Heart left ventricle (tissue), 16 donors: ENCODE measurements around the gene FAM32A. TPM values are rescaled to one million over a fixed set of nuclear protein-coding genes. Genes with fewer than 3 reads are reported as not detected.

Experiments used
- ATAC-seq, 4 donors: fragments of 200-7000 bp; cut with Tn5 transposase; one replicate each; pipeline ENCODE4 v1.9.1; 2020 to 2022; ENCODE audit warnings: moderate library complexity in 4 of 4, mild to moderate bottlenecking in 3 of 4, moderate number of reproducible peaks in 1 of 4
- DNase-seq, 5 donors: peaks; one replicate each; pipeline ENCODE4 v3.0.0-alpha.2; 2020
- H3K27ac ChIP-seq, 12 donors: fragments of 200-600 bp; sonication (generic) in 4 of 12; one replicate each; pipeline versions ENCODE4 v1.5.0 to v1.8.0; 2016 to 2022; ENCODE audit warnings: mild to moderate bottlenecking in 2 of 12
- H3K27me3 ChIP-seq, 9 donors: fragments of 200-600 bp; sonication (generic) in 2 of 9; one replicate each; pipeline versions ENCODE4 v1.5.1 to v1.8.0; 2016 to 2022; ENCODE audit warnings: mild to moderate bottlenecking in 3 of 9
- H3K36me3 ChIP-seq, 9 donors: fragments of 200-600 bp; sonication (generic) in 2 of 9; one replicate each; pipeline versions ENCODE4 v1.5.0 to v1.8.0; 2018 to 2022; ENCODE audit warnings: mild to moderate bottlenecking in 2 of 9
- H3K4me1 ChIP-seq, 12 donors: fragments of 200-600 bp; sonication (generic) in 4 of 12; one replicate each; pipeline versions ENCODE4 v1.5.0 to v1.8.0; 2016 to 2022; ENCODE audit warnings: mild to moderate bottlenecking in 3 of 12
- H3K4me3 ChIP-seq, 12 donors: fragments of 200-600 bp; sonication (generic) in 4 of 12; one replicate each; pipeline versions ENCODE4 v1.5.0 to v1.8.0; 2017 to 2022; ENCODE audit warnings: mild to moderate bottlenecking in 9 of 12, moderate library complexity in 4 of 12
- H3K9me3 ChIP-seq, 12 donors: fragments of 200-600 bp; sonication (generic) in 4 of 12; one replicate each; pipeline versions ENCODE4 v1.5.0 to v1.8.0; 2016 to 2022; ENCODE audit warnings: mild to moderate bottlenecking in 1 of 12
- POLR2A ChIP-seq, 2 donors: fragments of 450-650 bp; IDR thresholded peaks; one replicate each; pipeline ENCODE4 v1.6.1; 2017; ENCODE audit warnings: antibody characterized with exemption in 2 of 2, mild to moderate bottlenecking in 2 of 2, moderate library complexity in 2 of 2
- WGBS, 4 donors: extraction: QIAGEN DNeasy Blood & Tissue Kit in 2 of 4; methylation state at CpG; one replicate each; pipeline versions ENCODE4 v1.1.5 to v1.1.7; 2013 to 2018; 5-methylcytosine and 5-hydroxymethylcytosine counted together
- intact Hi-C, 10 donors: fragments of 100-400 bp; cut with DNase I; formaldehyde crosslinking; loops; one replicate each; pipeline versions ENCODE4 v1.11.1 to v1.14.2; 2022
- polyA plus RNA-seq, 2 donors: library from polyadenylated mRNA; stranded (reverse); fragments of 200-250 nt; gene quantifications; one replicate each; pipeline ENCODE4 v1.2.3, GENCODE V29; 2013
- total RNA-seq, 9 donors: library from RNA; depleted of rRNA in 2 of 9; stranded (reverse); fragments of >200 nt in 2 of 9; fragmentation: NEBNext Ultra II Directional in 3 of 9; extraction: Animal tissue kit (Norgen Biotek cat#: 25700) in 3 of 9; gene quantifications; one replicate each; pipeline versions ENCODE4 v1.1.0 to v1.2.4, GENCODE V29; 2016 to 2023
- TF ChIP-seq, protein P1 (sequence below), 12 donors: fragments of 200-600 bp; sonication (generic) in 4 of 12; IDR thresholded peaks; one replicate each; pipeline versions ENCODE4 v1.5.0 to v1.8.0; 2018 to 2022; ENCODE audit warnings: antibody characterized with exemption in 12 of 12, mild to moderate bottlenecking in 5 of 12
- donor health status: ischemic (EF 13 %, LVEDD 7.1; RV severe dilation, severe dysfunction).
- donor health status: healthy with polysubstance abuse.
- donor health status: DM: no; HTN: yes; CAD: no.
- donor health status: DM: no; HTN: no; CAD: no.
- donor health status: ischemic (EF 25% LVEDD 6.9; RV normal size, moderate dysfunction).
- donor health status: ischemic (EF 25% LVEDD 5.7; RV mildly dilated, moderate dysfunction).
- donor health status: healthy.
- donor health status: DM: yes; HTN: yes; CAD: no.
- donor health status: ischemic (EF 35%, LVEDD 5.7; RV mildly dilated, moderate dysfunction).
- donor health status: nonischemic (EF 11% LVEDD 7.7; RV severe dilation, severe dysfunction).
- donor health status: DM: yes; HTN: yes; CAD: no.
- donor health status: PGD.
- donor health status: ischemic (EF 29% LVEDD 5.4; RV normal size, mild dysfunction).
- donor health status: nonischemic (EF 23%, LVEDD 6.1; RV moderate dilation, normal function).

The FAM32A gene
- total and polyA plus RNA-seq, 11 donors, result 32.0 to 94.5 (median 37.5) TPM

DNA sequence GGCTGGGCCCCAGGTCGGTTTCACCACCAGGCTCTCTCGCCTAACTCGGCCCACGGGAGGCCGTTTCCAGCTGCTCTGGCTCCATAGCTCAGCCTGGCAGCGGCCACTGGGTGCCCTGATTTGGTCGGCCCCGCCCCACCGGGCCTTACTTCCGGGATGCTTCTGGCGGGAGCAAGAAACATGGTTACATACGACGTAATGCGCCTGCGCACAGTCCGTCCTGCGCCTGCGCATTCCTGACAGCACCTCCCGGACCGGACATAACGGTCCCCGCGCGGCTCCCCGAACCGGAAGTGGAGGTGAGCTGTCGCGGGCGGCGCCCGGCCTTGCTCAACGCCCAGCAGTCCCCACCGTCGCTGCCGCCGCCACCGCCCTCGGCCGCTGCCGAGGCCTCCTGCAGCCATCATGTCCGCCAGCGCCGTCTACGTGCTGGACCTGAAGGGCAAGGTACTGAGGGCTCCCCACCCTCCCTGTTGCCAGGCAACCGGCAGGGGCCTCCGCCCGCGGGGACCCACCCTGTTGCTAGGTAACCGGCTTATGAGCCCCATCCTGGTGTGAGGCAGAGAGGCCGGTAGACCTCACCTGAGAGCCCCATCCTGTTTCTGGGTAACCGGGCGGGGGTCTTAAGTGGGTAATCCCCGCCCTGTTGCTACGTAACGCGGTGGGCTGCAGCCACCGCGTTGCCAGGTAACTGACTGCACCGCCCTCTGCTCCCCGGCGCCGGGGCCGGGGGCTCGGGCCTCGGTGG is 12.6 kb downstream of the FAM32A start, which contains the start of gene AP1M1:
Gene AP1M1 (plus strand): TSS at position 290 of the 748 bp plus-strand sequence. CDS start 116 bp downstream, at position 406.
- no peaks in the 10 kb centered on the region for H3K9me3 ChIP-seq
- H3K4me3 ChIP-seq, result peak within 1 kb of the TSS; percentile 78 to 100 (median 96)
- intact Hi-C loops, result loop anchor here in 2 of 10 donors (2.0 to 10.0 kb wide), 2 partner anchors 189 to 993 kb away; partner anchors contain the start of gene NOTCH3 (in 1 of the 2)
- peaks cover 0 to 30% (median 18%) of the 10 kb centered on the region in 9 donors for H3K36me3 ChIP-seq
- TF ChIP-seq POLR2A (IDR thresholded peaks at IDR 0.05), result peak in 1 of 2 donors; percentile 53
- TF ChIP-seq, protein P1, sequence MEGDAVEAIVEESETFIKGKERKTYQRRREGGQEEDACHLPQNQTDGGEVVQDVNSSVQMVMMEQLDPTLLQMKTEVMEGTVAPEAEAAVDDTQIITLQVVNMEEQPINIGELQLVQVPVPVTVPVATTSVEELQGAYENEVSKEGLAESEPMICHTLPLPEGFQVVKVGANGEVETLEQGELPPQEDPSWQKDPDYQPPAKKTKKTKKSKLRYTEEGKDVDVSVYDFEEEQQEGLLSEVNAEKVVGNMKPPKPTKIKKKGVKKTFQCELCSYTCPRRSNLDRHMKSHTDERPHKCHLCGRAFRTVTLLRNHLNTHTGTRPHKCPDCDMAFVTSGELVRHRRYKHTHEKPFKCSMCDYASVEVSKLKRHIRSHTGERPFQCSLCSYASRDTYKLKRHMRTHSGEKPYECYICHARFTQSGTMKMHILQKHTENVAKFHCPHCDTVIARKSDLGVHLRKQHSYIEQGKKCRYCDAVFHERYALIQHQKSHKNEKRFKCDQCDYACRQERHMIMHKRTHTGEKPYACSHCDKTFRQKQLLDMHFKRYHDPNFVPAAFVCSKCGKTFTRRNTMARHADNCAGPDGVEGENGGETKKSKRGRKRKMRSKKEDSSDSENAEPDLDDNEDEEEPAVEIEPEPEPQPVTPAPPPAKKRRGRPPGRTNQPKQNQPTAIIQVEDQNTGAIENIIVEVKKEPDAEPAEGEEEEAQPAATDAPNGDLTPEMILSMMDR (IDR thresholded peaks at IDR 0.05), result no peak
- peak; percentile 94 to 99 (median 96) for ATAC-seq
- H3K27ac ChIP-seq, result peak within 1 kb of the TSS; percentile 60 to 95 (median 88)
- H3K27me3 ChIP-seq, result no peaks in the 10 kb centered on the region
- 0 to 1% (median 0%) methylated on average over 52 to 65 of the region's 65 CpGs for WGBS, 4 donors
- H3K4me1 ChIP-seq, result peaks cover 4 to 36% (median 22%) of the 10 kb centered on the region in 12 donors
- peak; percentile 97 to 99 (median 99) for DNase-seq

DNA sequence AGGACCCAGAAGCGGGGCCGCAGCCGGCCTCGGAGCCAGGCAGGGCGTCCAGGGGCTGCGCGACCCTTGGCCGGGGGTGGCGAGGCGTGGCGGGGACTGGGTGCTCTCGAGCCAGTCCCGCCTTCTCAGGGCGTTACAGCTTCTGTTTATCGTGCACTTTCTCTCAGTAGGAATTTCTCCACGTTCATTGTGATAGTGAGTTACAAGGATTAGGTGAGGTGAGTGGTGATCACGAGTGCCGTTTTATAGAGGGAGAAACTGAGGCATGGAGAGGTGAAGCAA is 13.1 kb downstream of the FAM32A start:
- ATAC-seq (peak in 2 of 4 donors; percentile 4 to 12), DNase-seq (peak in 1 of 5 donors; percentile 46)
- no peaks in the 10 kb centered on the region for H3K9me3 ChIP-seq
- H3K4me1 ChIP-seq, result peaks cover 4 to 36% (median 22%) of the 10 kb centered on the region in 12 donors
- no peaks in the 10 kb centered on the region for H3K27me3 ChIP-seq
- TF ChIP-seq, protein P1 (IDR thresholded peaks at IDR 0.05), result no peak
- TF ChIP-seq POLR2A (IDR thresholded peaks at IDR 0.05), result no peak
- peak overlapping the region; percentile 78 to 100 (median 96) for H3K4me3 ChIP-seq
- WGBS, 4 donors, result 0 to 1% (median 0%) methylated on average over 13 to 18 of the region's 18 CpGs
- peaks cover 0 to 30% (median 19%) of the 10 kb centered on the region in 9 donors for H3K36me3 ChIP-seq
- intact Hi-C loops, result loop anchor here in 1 of 10 donors (10.0 kb wide), 1 partner anchor 994 kb away; the partner anchor contains the start of gene NOTCH3
- peak overlapping the region in 11 of 12 donors; percentile 78 to 95 (median 88) for H3K27ac ChIP-seq

DNA sequence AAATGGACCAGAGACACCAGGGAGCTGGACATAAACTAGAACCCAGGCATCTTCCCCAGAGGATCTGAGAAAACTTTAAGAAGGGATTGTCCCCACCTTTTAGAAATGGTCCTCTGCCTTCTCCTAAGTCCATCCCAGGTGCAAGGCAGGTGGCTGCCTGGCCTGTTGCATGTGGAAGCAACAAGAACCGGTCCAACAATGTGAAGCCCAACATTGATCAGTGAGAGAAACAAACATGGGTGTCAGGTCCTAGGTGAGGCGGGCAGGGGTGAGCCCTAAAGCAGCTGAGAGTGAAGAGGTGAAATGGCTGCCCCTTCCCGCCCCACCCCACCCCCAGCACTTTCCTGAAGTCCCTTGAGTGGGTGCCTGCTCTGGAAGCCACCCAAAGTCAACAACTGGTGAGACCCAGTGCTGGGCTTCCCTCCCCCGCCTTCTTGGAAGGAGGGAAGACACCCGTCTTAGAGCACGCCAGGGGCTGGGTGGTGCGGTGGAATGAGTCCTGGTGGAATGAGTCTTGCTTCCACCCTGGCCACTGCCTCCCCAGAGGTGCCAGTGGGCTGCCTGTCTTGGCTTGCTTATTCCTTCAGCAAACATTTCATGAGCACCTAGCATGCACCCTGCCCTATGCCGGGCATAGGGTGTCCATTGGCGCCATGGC is 14.2 kb downstream of the FAM32A start:
- H3K9me3 ChIP-seq, result no peaks in the 10 kb centered on the region
- no peak overlapping the region for H3K27ac ChIP-seq
- intact Hi-C loops, result loop anchor here in 1 of 10 donors (10.0 kb wide), 1 partner anchor 995 kb away; the partner anchor contains the start of gene NOTCH3
- 84 to 94% (median 87%) methylated on average over 8 to 9 of the region's 9 CpGs for WGBS, 4 donors
- H3K4me3 ChIP-seq, result peak overlapping the region in 1 of 12 donors; percentile 78
- H3K27me3 ChIP-seq, result no peaks in the 10 kb centered on the region
- DNase-seq (no peak), ATAC-seq (no peak)
- H3K36me3 ChIP-seq, result peaks cover 0 to 38% (median 27%) of the 10 kb centered on the region in 9 donors
- peaks cover 4 to 36% (median 22%) of the 10 kb centered on the region in 12 donors for H3K4me1 ChIP-seq
- TF ChIP-seq POLR2A (IDR thresholded peaks at IDR 0.05), result no peak

DNA sequence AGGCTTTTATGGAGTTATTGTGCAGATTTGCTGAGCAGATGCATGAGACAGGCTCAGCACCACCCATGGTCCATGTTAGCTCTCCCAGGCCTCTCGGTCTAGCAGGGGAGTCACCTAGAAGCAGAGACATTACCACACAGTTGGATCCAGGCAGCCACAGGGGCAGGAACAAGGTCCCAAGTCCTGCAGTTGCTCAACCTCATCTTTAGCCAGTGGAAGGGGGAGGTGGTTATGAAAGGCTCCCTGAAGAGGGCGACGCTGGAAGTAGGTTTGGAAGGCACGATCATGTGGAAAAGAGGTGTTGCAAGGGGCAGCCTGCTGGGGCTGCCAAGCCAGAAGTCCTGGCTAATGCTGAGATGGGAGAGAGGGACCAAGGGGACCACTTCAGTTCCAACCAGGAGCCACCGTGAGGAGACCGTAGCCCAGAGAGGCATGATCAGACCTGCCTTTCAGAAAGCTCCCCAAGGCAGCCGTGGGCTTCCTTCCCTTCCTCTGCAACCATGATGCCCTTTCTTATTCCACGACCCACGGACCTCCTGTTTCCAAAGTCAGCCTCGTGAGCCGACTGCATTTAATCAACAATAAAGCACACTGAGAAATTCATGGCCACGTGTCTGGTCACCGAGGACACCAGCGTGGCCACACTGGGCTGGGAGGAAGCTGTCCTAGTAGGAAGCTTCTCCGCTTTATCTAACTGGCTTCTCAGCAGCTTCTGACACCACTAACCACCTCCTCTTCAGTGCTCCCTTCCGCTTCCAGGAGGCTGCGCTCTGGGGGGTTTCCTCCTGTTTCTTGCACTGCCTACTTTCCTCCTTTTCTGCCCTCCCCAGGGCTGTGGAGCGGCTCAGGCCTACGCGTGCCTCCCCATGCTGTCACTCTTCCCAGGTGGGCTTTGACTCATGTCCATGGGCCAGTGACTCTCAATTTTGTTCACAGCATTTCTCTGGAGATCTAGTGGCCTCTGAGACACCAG is 15.1 kb downstream of the FAM32A start:
- WGBS, 4 donors, result 78 to 81% (median 81%) methylated on average over 20 of the region's 20 CpGs
- DNase-seq (no peak), ATAC-seq (no peak)
- Histone ChIP-seq H3K4me3 (no peak overlapping the region), H3K36me3 (peaks cover 0 to 44% (median 34%) of the 10 kb centered on the region in 9 donors), H3K4me1 (peaks cover 4 to 41% (median 23%) of the 10 kb centered on the region in 12 donors), H3K27me3 (no peaks in the 10 kb centered on the region), H3K9me3 (no peaks in the 10 kb centered on the region), H3K27ac (no peak overlapping the region)
- intact Hi-C loops, result no loop called here
- TF ChIP-seq, protein P1 (IDR thresholded peaks at IDR 0.05), result no peak
- no peak for TF ChIP-seq POLR2A (IDR thresholded peaks at IDR 0.05)
